BE2C (cell line): ENCODE measurements around the gene RCCD1.

ENCODE experiments used
- DNase-seq: peaks from one replicate; pipeline ENCODE4 v3.0.0-alpha.2; 2020
- H3K27me3 ChIP-seq: fragments of 250-450 bp; sonication (Bioruptor Pico); 2 replicates; pipeline ENCODE4 v1.5.1; 2020; ENCODE audit warnings: mild to moderate bottlenecking
- H3K36me3 ChIP-seq: fragments of 250-450 bp; sonication (Bioruptor Pico); 2 replicates; pipeline ENCODE4 v1.5.1; 2020; ENCODE audit warnings: mild to moderate bottlenecking
- H3K4me1 ChIP-seq: fragments of 250-450 bp; sonication (Bioruptor Pico); 2 replicates; pipeline ENCODE4 v1.5.1; 2020
- H3K4me3 ChIP-seq: 2 replicates; pipeline ENCODE4 v1.5.1; 2011; ENCODE audit warnings: low read depth, low read length
- H3K9me3 ChIP-seq: fragments of 250-450 bp; sonication (Bioruptor Pico); 2 replicates; pipeline ENCODE4 v1.5.1; 2020
- TF ChIP-seq, protein P1 (sequence below): IDR thresholded peaks from 2 replicates; pipeline ENCODE4 v1.5.1; 2012; ENCODE audit warnings: mild to moderate bottlenecking, low read depth, low read length

RCCD1 gene

DNA sequence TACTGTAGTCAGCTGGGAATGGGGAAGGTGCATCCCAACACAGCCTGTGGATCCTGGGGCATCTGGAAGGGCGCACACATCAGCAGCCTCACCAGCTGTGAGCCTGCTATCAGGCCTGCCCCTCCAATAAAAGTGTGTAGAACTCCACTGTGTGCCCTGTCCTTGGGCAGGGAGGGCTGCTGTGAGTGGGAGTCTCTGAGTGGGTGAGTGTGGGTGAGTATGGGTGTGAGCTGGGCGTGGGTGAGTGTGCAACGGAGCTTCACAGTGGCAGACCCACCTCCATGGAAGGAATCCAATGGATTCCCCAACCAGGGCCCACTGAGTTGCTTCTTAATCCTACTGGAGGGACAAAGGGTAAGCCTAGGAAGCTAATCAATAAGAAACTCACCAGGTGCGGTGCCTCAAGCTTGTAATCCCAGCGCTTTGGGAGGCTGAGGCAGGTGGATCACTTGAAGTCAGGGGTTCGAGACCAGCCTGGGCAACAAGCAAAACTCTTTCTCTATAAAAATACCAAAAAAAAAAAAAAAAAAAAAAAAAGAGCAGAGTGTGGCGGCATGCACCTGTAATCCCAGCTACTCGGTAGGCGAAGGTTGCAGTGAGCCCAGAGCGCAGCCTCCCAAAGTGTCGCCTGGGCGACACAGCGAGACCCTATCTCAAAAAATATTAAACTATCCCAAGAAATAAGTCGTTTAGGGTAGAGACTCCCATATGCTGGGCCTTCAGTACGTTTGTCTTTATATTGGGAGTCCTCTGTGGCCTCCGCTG is 555 bp upstream of the RCCD1 start:
- TF ChIP-seq, protein P1, sequence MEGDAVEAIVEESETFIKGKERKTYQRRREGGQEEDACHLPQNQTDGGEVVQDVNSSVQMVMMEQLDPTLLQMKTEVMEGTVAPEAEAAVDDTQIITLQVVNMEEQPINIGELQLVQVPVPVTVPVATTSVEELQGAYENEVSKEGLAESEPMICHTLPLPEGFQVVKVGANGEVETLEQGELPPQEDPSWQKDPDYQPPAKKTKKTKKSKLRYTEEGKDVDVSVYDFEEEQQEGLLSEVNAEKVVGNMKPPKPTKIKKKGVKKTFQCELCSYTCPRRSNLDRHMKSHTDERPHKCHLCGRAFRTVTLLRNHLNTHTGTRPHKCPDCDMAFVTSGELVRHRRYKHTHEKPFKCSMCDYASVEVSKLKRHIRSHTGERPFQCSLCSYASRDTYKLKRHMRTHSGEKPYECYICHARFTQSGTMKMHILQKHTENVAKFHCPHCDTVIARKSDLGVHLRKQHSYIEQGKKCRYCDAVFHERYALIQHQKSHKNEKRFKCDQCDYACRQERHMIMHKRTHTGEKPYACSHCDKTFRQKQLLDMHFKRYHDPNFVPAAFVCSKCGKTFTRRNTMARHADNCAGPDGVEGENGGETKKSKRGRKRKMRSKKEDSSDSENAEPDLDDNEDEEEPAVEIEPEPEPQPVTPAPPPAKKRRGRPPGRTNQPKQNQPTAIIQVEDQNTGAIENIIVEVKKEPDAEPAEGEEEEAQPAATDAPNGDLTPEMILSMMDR: no peak
- Histone ChIP-seq H3K4me1 (peaks cover 10% of the 10 kb centered on the region), H3K9me3 (no peaks in the 10 kb centered on the region), H3K36me3 (peaks cover 31% of the 10 kb centered on the region), H3K27me3 (no peaks in the 10 kb centered on the region), H3K4me3 (peak overlapping the region; percentile 85; the same call in 1 of the 2 replicates)
- DNase-seq: no peak

DNA sequence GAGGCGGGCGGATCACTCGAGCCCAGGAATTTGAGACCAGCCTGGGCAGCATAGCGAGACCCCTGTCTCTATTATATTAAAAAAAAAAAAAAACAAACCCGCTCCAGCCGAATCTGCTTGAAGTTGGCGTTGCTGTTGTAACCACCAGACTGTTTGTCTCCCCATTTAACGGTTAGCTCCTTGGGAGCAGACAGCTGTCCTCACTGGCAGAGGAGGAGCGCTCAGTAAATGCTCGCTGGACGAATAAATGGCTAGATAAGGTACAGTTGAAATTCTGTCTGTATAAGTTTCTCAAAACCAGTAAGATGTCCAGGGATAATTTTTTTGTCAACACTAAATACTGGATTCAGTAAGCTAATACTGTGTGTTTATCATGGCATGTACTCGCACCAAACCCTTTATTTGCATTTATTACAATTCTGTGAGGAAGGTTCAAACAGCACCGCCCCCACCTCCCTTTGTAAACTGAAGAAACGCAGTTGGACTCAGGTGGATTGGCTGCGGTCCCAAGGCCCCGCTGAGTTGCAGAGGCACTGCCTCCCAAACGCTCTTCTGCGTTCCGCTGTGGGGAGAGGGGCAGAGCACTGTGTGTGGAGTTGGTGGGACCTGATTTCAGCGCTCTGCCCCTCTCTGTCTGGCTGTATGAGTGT is 1.1 kb downstream of the RCCD1 start:
- Histone ChIP-seq H3K36me3 (peaks cover 24% of the 10 kb centered on the region), H3K4me3 (peak overlapping the region; percentile 85), H3K9me3 (no peaks in the 10 kb centered on the region), H3K4me1 (peaks cover 10% of the 10 kb centered on the region), H3K27me3 (no peaks in the 10 kb centered on the region)
- DNase-seq: no peak
- TF ChIP-seq, protein P1: no peak

GRCh38 chr15:90956274-90957030 is 1.8 kb downstream of the RCCD1 start:
- no peaks in the 10 kb centered on the region for H3K27me3 ChIP-seq
- peaks cover 31% of the 10 kb centered on the region for H3K36me3 ChIP-seq
- H3K4me3 ChIP-seq: peak overlapping the region; percentile 85
- TF ChIP-seq, protein P1: peak; percentile 91
- no peaks in the 10 kb centered on the region for H3K9me3 ChIP-seq
- peaks cover 10% of the 10 kb centered on the region for H3K4me1 ChIP-seq
- DNase-seq: peak; percentile 92

DNA sequence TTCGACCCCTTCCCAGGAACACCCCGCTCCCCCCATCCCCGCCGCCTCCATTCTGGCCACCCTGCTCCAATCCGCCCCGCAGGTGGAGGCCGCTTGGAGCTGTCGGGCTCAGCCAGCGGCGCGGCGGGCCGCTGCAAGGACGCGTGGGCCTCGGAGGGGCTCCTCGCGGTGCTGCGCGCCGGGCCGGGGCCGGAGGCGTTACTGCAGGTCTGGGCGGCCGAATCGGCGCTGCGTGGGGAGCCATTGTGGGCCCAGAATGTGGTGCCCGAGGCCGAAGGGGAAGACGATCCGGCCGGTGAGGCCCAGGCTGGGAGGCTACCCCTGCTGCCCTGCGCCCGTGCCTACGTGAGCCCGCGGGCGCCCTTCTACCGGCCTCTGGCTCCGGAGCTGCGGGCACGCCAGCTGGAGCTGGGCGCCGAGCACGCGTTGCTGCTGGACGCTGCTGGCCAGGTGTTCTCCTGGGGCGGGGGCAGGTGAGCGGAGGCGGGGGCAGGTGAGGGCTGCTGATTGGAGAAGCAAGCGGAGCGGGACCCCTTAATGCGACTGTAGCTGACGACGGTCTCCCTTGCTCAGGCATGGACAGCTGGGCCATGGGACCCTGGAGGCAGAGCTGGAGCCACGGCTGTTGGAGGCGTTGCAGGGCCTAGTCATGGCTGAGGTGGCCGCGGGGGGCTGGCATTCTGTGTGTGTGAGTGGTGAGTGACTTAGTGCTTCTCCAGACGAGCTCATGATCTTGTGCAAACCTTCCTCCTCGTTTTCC is 2.5 kb downstream of the RCCD1 start:
- TF ChIP-seq, protein P1: no peak

GRCh38 chr15:90957791-90958190 is 3.1 kb downstream of the RCCD1 start:
- no peaks in the 10 kb centered on the region for H3K27me3 ChIP-seq
- peak overlapping the region; percentile 85 for H3K4me3 ChIP-seq
- H3K36me3 ChIP-seq: peaks cover 39% of the 10 kb centered on the region
- peaks cover 10% of the 10 kb centered on the region for H3K4me1 ChIP-seq
- no peaks in the 10 kb centered on the region for H3K9me3 ChIP-seq
- TF ChIP-seq, protein P1: no peak
- no peak for DNase-seq

More for the DNA sequence above, 2.5 kb downstream of the RCCD1 start:
- DNase-seq: peak; percentile 53
- Histone ChIP-seq H3K36me3 (peaks cover 33% of the 10 kb centered on the region), H3K4me1 (peaks cover 10% of the 10 kb centered on the region), H3K9me3 (no peaks in the 10 kb centered on the region), H3K27me3 (no peaks in the 10 kb centered on the region), H3K4me3 (peak overlapping the region; percentile 85)
